ENCODE measurements around the gene POLR1A. TPM values are rescaled to one million over a fixed set of nuclear protein-coding genes. Genes with fewer than 3 reads are reported as not detected.

The POLR1A gene
- total RNA-seq, 6 donors from 2014 or later, result 12.0 to 25.8 (median 22.1) TPM

DNA sequence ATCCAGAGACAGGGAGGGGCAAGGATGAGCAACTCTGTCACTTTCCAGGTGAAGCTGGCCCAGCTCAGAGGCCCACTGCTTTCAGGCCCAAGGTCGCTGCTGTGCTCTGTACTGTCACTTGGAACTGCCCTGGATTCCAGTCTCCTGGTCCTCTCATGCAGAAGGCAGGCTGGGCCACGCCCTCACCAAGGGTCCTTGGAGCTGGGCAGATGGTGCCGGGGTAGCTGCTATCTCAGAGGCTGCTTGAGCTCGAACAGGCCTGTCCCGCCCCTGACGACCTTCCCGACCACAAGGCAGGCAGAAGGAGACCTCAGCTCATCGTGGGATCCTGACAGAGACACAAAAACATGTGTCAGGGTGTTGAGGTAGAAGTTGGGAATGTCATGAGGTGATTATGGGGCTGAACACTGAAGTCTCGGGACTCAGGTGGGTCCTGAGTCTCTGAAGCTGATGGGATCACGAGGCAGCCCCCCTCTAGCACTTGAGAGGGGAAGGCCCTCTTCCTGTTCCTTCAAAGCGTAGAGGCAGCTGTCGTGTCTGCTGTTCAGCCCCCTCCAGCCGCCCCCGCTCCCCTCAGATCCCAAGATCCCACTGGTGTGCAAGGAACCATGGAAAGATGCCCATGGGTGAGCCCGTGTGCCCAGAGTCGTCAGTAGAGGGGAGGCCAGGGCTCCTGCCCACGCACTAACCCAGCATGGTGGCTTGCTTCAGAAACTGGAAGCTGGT is 78.3 kb downstream of the POLR1A start:
- ATAC-seq (ENCODE audit: low FRiP score in 2 of 2) (no peak), DNase-seq (no peak)
- no peaks in the 10 kb centered on the region for H3K27me3 ChIP-seq
- WGBS, 2 donors, result 92 to 94% methylated on average over 17 of the region's 17 CpGs
- TF ChIP-seq POLR2A (IDR thresholded peaks at IDR 0.05) (no peak), EP300 (IDR thresholded peaks at IDR 0.05) (no peak), POLR2AphosphoS5 (IDR thresholded peaks at IDR 0.05) (no peak), CTCF (IDR thresholded peaks at IDR 0.05) (no peak)
- H3K4me1 ChIP-seq, result peaks cover 0 to 3% (median 0%) of the 10 kb centered on the region in 4 donors
- H3K36me3 ChIP-seq, result peaks cover 8 to 68% (median 55%) of the 10 kb centered on the region in 4 donors
- H3K9me3 ChIP-seq, result no peaks in the 10 kb centered on the region
- no peak overlapping the region for H3K27ac ChIP-seq
- no peak overlapping the region for H3K4me3 ChIP-seq

DNA sequence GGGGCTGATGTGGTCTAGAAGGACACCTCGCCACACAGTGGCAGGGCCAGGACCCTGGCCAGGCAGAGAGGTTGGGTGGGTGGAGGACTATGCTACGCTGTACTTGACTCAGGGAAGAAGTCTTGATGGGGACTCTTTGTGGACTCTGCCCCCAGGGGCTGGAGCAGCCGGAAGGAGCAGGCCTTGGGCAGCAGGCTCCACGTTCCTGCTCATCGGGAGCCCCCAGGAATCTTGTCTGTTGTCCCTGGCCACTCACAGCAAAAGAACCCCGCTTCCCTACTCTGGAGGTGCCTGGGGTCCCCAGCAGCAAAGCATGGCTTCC is 79.0 kb downstream of the POLR1A start:
- DNase-seq (no peak), ATAC-seq (ENCODE audit: low FRiP score in 2 of 2) (no peak)
- Histone ChIP-seq H3K4me3 (no peak overlapping the region), H3K27me3 (no peaks in the 10 kb centered on the region), H3K27ac (no peak overlapping the region), H3K4me1 (peaks cover 0 to 3% (median 0%) of the 10 kb centered on the region in 4 donors), H3K9me3 (no peaks in the 10 kb centered on the region), H3K36me3 (peaks cover 8 to 61% (median 52%) of the 10 kb centered on the region in 4 donors)
- WGBS, 2 donors, result 94% methylated on average over 6 of the region's 6 CpGs; no CpG with 5 or more reads in 1 of the 2 donors
- TF ChIP-seq POLR2A (IDR thresholded peaks at IDR 0.05) (no peak), CTCF (IDR thresholded peaks at IDR 0.05) (no peak), POLR2AphosphoS5 (IDR thresholded peaks at IDR 0.05) (no peak)

GRCh38 chr2:86025976-86026743 is 79.5 kb downstream of the POLR1A start:
- no peaks in the 10 kb centered on the region for H3K27me3 ChIP-seq
- no peak overlapping the region for H3K4me3 ChIP-seq
- no peak for ATAC-seq (ENCODE audit: low FRiP score in 2 of 2)
- DNase-seq, result no peak
- no peak overlapping the region for H3K27ac ChIP-seq
- TF ChIP-seq POLR2AphosphoS5 (IDR thresholded peaks at IDR 0.05), result no peak
- TF ChIP-seq EP300 (IDR thresholded peaks at IDR 0.05), result no peak
- TF ChIP-seq POLR2A (IDR thresholded peaks at IDR 0.05), result no peak
- no peak for TF ChIP-seq CTCF (IDR thresholded peaks at IDR 0.05)
- H3K4me1 ChIP-seq, result peaks cover 0 to 9% (median under 1%) of the 10 kb centered on the region in 4 donors
- WGBS, 2 donors, result 87% methylated on average over 7 to 8 of the region's 8 CpGs
- H3K9me3 ChIP-seq, result no peaks in the 10 kb centered on the region
- H3K36me3 ChIP-seq, result peaks cover 8 to 56% (median 46%) of the 10 kb centered on the region in 4 donors

- Histone ChIP-seq H3K4me3 (no peak overlapping the region), H3K27ac (no peak overlapping the region), H3K4me1 (peaks cover 0 to 10% (median 2%) of the 10 kb centered on the region in 4 donors), H3K27me3 (no peaks in the 10 kb centered on the region), H3K9me3 (no peaks in the 10 kb centered on the region), H3K36me3 (peaks cover 8 to 47% (median 38%) of the 10 kb centered on the region in 4 donors)
- WGBS, 2 donors, result 80 to 91% methylated on average over 3 to 7 of the region's 7 CpGs
- TF ChIP-seq POLR2AphosphoS5 (IDR thresholded peaks at IDR 0.05) (no peak), POLR2A (IDR thresholded peaks at IDR 0.05) (no peak), EP300 (IDR thresholded peaks at IDR 0.05) (no peak), CTCF (IDR thresholded peaks at IDR 0.05) (peak in 1 of 6 experiments; percentile 18)
- DNase-seq (no peak), ATAC-seq (ENCODE audit: low FRiP score in 2 of 2) (no peak)
These were observed 80.4 kb downstream of the POLR1A start for GRCh38 chr2:86025229-86025820.

Measured in upper lobe of left lung (tissue), 6 donors.